NCI-H226 (cell line): ENCODE measurements around the gene GRM7.

Experiments used
- DNase-seq: peaks from one replicate; pipeline ENCODE4 v3.0.0-alpha.2; 2015

The GRM7 gene

DNA sequence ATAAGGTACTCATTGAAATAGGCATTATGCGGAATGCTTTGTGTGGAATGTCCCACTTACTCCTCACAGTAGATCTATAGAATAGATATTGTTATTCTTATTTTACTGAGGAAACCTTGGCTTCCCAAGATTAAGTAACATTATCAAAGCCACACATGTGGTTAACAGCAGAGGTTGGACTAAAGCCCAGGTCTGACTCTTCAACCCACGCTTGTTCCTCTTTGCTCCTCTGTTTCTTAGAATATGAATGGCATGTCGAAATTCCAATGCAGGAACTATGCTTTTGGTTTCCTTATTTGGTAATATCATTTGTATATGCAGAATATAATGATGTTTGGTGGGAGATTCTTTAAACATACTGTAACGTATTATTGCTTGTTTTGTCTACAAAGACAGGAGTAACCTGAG is 821.9 kb downstream of the GRM7 start:
- peak; percentile 77 for DNase-seq

DNA sequence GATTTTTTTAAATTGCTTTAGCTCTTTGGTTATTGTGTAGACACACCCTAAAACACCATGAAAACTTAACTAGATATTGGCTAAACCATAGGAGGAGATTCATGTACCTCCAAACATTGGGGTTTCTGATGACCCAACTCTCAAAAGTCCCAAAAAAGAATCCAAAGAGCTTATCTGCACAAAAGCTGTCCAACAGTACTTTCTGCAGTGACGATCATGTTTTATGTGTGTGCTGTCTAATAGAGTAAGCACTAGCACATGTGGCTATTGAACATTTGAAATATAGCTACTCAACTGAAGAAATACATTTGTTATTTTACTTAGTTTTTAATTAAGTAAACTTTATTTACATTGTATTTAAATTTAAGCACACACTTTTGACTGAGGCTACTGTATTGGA is 822.5 kb downstream of the GRM7 start:
- DNase-seq: no peak

DNA sequence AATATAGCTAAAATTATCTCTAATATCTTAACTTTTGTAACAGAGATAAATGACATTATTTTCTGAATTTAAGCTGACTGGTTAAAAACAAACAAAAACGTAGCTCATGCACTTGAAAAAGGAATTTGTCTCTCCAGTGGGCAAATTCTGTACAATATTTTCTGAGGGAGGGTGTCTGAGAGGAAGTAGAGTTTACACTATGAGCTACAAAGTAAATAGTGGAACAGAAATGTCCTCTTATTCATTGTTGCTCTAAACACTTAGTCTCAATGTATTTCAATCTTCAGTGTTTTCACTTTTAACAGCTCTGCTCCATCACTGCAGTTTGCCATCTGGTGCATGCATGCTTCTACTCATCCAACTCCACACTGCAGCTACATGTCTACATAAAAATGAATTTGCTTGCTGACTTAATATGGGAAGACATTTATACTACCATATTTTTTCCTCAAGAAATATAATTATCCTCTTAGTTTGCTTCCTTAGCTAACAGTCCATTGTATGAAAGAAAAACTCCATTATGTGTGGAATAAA is 823.3 kb downstream of the GRM7 start:
- no peak for DNase-seq

DNA sequence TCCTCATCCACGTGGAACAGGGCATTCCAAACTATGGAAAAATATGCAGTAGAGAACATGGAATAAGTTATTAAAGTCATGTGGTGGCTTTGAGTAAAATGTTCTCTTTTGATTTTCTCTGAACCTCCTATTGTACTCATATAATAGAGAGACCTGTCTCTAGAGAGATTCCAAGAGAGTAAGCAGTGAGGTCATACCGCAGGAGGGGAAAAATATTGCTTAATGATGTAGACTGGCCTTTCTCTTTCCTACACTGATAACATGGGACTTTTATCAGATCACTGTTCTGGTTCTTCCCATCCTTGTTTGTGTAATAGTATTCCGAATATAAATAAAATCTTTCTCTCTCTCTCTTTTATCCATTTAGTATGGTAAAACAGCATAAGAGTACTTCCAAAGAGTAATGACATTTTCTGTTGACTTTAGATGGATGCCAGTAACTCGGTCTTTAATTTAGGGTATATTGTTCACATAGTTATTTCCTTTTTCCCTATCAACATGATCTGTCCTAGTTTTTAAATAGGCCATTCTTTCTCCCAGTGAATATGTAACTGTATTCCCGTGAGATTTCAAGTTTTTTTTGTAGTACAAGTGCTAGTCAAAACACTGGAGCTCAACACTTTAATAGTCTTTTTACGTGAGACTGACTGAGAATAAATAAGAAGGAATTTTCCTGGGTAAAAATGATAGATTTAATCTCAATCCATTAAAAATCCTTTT is 826.7 kb downstream of the GRM7 start:
- DNase-seq: no peak

DNA sequence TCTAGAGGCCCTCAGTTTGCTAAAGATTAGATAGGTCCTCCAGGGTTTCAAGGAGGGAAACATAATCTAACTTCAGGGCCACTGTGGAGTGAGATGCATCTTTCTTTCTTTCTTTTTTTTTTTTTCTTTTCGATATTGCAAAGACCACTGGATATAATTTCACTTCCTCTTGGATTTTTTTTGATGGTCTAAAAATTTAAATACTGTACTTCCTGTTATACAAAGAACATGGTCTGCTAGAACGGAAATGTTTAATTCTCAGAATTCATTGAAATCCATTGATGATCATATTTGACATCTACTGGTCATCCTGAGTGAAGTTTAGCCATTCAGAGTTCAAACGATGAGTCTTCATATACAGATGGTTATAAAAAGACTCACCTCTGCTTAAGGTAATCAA is 832.0 kb downstream of the GRM7 start:
- DNase-seq: no peak

DNA sequence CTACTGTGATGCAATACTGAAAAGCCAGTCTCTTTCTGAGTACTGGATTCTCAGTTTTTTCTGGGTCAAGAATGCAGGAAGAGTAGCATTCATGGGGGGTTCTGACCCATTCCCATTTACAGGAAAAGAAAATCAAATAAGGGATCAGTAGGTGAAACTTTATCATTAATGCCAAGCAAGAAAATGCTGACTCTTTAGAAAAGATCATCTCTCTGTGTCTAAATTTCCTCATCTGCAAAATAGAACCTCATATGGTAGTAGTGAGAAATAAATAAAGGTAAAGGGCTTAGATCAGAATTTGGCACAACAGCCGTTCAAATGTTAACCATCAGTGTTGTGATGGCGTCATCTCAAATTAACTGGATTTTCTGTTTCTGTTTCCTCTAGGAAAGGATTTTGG is 833.1 kb downstream of the GRM7 start:
- no peak for DNase-seq

DNA sequence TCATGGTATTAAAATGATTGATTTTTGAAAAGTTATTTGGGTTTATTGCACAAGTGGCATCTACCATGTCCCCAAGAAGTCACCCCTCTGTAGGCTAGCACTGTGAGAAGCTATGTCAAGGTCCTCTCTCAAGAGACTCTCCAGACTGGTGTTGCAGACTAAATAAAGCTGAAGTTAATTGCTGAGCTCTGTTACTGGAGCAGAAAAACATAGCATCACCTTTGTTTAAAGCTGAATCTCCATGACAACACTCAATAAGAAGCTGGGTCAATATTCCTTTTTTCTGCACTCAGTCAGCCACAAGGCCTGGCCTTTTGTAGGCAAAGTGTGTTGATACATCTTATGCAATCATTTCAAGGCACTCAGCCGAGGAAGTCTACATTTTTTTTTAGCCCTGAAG is 834.1 kb downstream of the GRM7 start:
- no peak for DNase-seq

DNA sequence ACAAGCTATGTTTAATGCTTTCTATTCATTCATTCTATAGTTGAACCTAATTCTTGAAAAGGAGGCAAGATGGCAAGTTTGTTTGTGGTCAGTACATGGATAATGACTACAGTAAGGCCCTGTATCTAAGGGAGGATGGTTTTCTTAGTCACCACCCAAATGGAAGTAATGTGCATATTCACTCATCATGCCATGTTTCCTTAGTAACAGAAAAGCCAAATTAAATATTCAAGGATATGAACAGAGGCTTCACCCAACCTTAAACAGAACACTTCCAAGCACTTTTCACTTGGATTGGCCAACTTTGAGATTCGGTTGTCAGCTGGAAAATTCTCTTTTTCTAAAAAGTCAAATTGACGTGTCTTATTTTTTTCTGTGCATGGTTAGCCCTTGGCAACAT is 835.4 kb downstream of the GRM7 start:
- DNase-seq: no peak

DNA sequence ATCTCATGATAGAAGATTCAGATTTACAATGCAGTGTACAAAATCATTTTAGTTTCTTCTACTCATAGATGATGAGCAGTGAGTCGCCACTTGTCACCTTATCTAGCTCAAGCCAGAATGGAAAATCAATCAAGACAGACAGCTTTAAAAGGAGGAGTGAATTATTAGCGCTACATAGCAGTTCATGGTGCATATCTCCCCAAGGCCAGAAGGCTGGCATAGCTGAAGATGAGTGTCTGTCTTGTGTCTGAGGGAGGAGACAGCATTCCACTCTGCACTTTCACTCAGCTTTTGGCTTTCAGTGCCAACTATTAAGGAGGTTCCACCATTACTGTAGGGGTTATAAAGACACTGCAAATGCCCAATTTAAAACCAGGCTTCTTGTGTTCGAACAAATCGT is 836.6 kb downstream of the GRM7 start:
- peak; percentile 53 for DNase-seq

DNA sequence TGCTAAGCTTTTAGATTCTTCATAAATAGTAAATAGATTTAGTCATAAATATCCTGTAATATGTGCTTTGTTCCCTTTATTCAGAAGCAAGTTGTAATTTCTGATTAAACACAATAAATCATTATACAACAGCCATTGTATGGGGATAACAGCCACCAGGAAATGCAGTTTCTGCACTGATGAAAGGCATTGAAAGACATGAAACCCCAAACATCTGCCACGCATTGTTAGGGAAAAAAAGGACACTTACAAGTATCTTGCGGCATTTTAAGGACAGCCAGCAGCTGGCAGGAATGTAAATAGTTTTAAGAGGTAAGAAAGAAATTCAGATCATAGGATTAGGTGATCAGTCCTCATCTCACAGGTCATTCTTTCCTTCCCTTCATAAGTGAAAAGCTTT is 839.6 kb downstream of the GRM7 start:
- DNase-seq: no peak

DNA sequence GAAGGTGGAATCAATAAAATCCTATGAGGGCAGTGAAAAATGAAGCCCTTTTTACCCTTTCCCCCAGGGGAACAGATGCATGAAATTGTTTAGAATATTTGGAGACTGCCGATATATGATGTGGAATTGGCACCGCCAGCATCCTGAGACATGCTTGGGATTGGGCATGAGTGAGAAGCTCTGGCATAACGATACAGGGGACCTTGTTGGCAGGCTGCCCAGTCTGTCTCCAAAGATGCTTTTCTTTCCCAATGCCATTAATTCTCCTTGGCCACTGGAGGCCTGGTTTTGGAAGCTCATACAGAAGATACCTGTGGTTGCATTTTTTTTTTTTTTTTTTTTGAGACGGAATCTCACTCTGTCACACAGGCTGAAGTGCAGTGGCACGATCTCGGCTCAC is 840.1 kb downstream of the GRM7 start:
- no peak for DNase-seq

DNA sequence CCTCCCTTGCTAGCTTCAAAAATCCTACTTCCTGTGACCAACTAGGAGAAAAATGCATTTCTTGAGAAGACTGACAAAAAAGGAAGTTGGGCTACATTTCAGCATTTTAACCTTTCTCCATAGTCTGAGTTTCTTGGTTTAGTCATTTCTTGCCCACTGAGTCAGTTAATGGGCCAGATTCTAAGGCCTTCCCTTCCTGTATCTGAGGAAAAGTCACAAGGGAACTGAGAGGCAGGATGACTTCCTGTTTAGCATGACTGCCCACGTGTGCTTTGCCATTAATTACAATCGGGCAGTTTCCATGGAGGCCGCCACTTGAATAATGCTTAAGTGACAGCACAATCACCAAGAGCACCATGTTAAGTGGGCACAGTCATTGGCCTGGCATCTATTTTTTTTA is 846.3 kb downstream of the GRM7 start:
- peak; percentile 16 for DNase-seq

DNA sequence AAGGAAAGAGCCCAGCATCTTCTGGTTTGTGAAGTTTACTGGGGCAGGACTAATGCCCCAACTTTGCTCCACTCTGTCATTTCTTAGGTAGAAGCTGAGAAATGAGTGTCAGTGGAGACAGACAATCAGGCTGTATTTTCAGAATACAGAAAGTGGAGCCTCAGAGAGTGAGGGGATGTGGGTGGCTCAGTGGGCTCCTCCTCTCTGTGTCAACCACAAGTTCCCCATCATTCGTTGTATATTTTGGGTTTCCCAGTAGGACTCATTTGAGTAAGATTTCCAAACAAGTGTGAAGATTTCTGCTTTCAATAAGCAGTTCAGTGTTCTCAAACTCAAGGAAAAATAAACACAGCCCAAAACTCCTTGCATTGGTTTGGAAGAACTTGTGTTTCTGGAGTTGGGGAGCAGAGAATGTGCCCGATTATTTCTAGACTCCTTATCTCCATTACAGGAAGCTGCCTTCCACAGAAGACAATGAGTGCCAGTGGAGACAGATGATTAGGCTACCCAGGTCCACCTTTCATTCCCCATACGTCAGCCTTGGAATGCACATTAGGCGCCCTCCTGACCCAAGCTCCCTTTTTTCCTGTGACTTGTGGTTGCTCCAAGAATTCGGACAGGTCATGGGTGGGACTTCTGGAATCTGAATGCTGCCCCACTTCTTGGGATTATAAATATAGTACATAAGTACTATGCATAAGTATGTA is 848.6 kb downstream of the GRM7 start:
- DNase-seq: peak; percentile 84

DNA sequence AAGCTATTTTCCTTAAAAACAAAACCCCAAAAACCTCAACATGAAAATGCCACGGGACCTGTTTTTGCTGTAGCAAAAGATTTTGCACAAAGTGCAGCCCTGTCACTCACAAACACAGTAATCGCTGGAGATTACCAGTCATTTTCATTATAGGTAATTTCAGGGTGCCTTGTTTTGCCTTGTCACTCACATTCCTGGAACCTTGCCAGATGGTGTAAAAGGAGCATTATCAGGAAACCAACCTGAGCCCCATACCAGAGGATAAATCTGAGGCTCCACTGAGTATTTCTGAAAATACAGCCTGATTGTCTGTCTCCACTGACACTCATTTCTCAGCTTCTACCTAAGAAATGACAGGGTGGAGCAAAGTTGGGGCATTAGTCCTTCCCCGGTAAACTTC is 849.4 kb downstream of the GRM7 start:
- DNase-seq: no peak

DNA sequence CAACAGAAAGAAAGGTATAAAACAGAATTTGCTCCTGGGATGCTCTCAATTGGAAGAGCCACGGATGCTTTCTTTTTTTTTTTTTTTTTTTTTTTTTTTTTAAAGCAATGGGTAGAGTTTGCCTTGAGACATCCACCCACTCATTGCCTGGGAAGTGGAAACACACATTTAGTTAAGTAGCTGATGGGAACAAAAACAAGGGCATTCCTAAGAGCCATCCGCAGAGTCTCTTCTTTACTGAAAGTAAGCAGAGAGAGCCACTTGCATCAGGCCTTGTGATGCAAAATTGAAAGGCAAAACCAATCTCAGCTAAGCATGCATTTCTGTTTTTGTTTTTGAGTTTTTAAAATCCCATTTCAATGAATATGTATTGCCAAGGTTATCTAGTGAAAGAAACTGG is 852.8 kb downstream of the GRM7 start:
- no peak for DNase-seq

DNA sequence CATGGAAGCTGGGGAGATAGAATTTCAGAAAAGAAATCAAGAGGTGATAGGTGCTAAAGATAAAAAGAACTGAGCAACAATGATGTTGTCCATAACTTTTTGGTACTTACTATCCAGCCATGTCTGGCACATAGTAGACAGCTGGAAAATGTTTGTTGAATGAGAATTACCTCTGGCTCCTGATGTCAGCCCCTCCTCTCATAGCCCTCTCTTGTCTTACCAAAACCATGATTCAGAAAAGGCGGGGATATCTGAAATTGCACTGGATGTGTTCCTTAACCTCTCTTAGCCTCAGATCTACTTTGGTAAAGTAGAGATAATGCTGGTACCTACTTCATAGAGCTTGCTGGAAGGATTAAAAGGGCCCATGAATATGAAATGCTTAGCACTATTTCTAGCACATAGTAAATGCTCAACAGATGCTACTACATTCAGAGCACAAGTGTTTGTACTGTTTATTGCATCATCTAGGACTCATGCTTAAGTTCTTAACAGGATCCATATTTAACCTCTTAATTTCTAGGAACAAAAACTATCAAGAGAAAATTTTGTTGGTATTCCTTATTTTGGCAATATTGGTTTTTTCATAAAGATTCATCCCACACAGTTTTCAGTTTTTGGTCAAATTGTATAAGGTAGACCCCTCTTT is 859.9 kb downstream of the GRM7 start:
- no peak for DNase-seq

DNA sequence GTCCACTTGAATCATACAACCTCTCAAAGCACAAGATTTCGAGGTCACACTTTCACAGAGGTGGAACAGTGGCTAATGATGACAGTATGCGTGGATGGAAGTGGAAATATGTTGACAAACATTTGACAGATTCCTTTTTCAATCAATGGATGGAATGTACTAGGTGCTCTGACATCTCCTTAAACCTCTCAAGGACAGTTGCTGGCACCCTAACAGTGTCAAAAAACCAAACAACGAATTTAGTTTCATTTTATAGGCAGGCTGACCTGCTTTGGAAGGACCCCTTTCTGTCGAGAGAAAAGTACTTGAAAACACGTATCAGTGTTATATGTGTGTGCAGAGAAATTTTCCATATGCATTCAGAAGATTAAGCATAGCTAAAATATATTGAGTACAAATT is 861.0 kb downstream of the GRM7 start:
- DNase-seq: no peak

DNA sequence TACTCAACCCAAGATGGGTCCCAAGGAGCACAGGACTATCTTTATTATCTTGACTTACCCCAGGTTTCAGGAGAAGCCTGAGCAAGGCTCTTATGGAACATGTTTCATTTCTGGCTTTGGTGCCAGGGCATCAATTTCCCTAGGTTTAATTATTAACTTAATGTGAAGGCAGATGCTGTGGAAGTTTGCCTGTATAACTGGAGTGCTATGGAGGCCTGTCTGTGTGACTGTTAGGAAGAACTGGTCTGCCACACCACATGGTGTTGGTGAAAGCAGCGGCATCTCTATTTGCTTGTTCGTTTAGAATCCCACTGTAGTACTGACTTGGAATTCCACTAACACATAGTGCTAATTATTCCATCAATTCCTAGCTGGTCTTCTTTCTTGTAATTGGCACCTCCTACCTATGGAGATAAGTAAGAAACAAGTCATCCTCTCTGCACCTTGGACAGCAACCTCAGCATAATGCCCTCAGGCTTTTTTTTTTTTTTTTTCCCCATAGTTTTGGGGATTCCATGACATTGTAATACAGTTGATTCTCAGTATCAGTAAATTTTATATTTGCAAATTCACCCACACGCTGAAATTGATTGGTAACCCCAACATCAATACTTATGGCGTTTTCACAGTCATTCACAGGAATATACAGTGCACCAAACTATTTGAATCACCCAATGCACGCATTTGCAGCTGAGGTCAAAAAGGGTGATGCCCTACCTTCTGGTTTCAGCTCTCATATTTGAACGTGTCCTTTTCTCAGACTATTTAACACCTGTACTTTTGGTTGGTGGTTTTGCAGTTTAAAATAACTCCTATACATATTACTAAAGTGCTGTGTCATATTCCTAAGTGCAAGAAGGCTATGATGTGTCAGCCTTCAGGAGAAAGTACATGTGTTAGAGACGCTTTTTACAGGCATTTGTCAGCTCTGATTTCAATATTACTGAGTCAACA is 867.9 kb downstream of the GRM7 start:
- no peak for DNase-seq

DNA sequence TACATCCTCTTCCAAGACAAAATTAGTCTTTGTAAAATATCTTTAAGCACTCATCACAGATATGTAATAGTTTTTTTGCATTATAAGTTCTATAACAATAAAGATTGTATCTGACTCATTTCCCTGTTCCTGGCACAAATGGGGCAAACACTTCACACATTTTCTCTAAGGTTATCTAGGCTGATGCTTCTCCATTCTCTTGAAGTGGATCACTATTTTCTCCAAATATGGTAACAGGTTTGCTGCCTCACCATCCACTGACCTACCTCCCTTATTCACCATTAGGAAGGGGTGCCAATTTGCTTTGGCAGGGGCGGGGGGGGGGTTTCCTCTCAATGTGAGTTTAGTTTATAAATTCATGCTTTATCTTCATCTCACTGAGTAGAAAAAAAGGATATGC is 873.0 kb downstream of the GRM7 start:
- DNase-seq: peak; percentile 24

DNA sequence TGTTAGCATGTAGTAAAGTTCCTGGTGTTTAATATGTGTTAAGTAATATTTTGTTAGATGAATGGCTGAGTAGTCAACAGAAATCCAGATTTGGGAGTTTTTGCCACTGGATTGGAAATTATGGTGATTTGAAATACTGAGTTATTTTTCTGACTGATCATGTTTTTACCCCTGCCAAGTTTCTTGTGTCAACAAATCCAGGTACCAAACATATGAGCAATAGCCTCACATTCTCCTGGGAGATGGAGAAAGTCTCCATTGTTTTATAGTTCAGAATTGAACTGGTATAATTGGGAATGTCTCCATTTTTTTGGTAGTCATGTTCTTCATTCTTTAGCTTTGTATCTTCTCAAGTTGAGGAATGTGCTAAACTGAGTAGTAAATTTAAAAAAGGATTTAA is 873.5 kb downstream of the GRM7 start:
- DNase-seq: no peak

DNA sequence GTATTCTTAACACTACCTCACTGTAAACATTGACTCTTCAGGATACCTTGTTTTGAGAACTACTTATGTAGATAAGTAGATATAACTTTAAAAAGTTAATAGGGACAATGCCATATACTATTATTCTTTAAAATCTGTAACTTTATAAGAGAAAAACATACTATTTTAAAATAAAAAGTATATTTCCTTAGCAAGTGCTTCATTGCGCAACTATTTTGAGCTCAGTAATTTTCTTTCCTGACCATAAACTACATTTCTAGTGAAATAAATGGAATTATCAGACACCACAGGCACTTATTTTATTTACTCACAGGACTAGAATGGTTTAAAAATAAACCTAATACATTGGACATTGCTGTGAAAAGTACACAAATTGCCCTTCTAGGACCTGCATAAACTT is 876.3 kb downstream of the GRM7 start:
- DNase-seq: no peak

DNA sequence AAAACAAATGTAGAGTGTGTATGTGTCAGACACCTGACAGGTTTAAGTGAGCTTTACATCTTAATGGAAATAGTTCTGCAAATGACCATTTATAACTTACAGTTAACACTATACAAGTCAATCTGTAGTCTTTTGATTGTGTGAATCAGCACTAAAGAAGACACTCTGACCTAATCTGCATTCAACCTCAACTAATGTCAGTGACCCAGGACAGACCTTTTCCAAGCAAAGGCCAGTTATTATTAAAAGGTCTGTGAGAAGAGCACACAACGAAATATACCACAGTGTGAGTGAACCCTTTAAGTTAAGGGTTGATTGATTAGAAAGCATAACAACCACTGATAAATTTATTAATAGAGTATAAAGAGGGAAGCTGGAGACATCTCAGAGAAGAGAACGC is 878.8 kb downstream of the GRM7 start:
- no peak for DNase-seq

DNA sequence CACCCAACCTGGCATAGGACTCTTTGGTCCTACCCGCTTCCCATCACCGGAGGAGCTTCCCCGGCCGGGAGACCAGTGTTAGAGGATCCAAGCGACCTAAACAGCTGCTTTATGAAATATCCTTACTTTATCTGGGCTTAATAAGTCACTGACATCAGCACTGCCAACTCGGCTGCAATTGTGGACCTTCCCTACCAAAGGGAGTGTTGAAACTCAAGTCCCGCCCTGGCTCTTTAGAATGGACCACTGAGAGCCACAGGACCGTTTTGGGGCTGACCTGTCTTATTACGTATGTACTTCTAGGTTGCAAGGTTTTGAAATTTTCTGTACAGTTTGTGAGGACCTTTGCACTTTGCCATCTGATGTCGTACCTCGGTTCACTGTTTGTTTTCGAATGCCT is 879.5 kb downstream of the GRM7 start:
- no peak for DNase-seq
